ENCODE measurements around the gene PPIL6.
A peak's percentile ranks its signal among the peaks of the same experiment; 100 is the strongest.

PPIL6 gene

GRCh38 chr6:109485266-109485935 is 45.0 kb upstream of the PPIL6 start:
- peaks cover 5% of the 10 kb centered on the region; the same call in 1 of the 2 replicates for H4K20me1 ChIP-seq (ENCODE audit: control insufficient read depth, insufficient read depth, low read depth, low read length)
- H3K79me2 ChIP-seq (ENCODE audit: control insufficient read depth, low read length): peaks cover 26% of the 10 kb centered on the region
- no peak for TF ChIP-seq EZH2phosphoT487 (IDR thresholded peaks at IDR 0.05; ENCODE audit: borderline replicate concordance, low read length)
- no peak for TF ChIP-seq CTCF (IDR thresholded peaks at IDR 0.05; ENCODE audit: low read depth, low read length, poor library complexity, severe bottlenecking)
- peaks cover 4% of the 10 kb centered on the region for H3F3A ChIP-seq (ENCODE audit: control insufficient read depth, insufficient read depth)
- H3K4me2 ChIP-seq (ENCODE audit: low read length): no peak overlapping the region
- H3K27ac ChIP-seq (ENCODE audit: low read depth, low read length): no peak overlapping the region
- no peak overlapping the region for H3K4me3 ChIP-seq (ENCODE audit: low read length)
- peaks cover 17% of the 10 kb centered on the region for H3K36me3 ChIP-seq (ENCODE audit: control insufficient read depth, low read length)
- H3K9me2 ChIP-seq (replicated peaks; ENCODE audit: control insufficient read depth, low read length): no peaks in the 10 kb centered on the region
- H3K4me1 ChIP-seq (ENCODE audit: control insufficient read depth, low read length): peaks cover 28% of the 10 kb centered on the region
- no peaks in the 10 kb centered on the region; the same call in 1 of the 2 replicates for H3K27me3 ChIP-seq (ENCODE audit: control insufficient read depth, low read length)
- no peaks in the 10 kb centered on the region for H3K9me3 ChIP-seq (ENCODE audit: control insufficient read depth, insufficient read depth, low read length)

- peaks cover 38% of the 10 kb centered on the region for H3K79me2 ChIP-seq (ENCODE audit: control insufficient read depth, low read length)
- peaks cover 5% of the 10 kb centered on the region for H4K20me1 ChIP-seq (ENCODE audit: control insufficient read depth, insufficient read depth, low read depth, low read length)
- no peaks in the 10 kb centered on the region; the same call in 1 of the 2 replicates for H3K27me3 ChIP-seq (ENCODE audit: control insufficient read depth, low read length)
- H3K4me3 ChIP-seq (ENCODE audit: low read length): peak overlapping the region; percentile 73
- peaks cover 4% of the 10 kb centered on the region for H3F3A ChIP-seq (ENCODE audit: control insufficient read depth, insufficient read depth)
- H3K4me1 ChIP-seq (ENCODE audit: control insufficient read depth, low read length): peaks cover 37% of the 10 kb centered on the region
- TF ChIP-seq CTCF (IDR thresholded peaks at IDR 0.05; ENCODE audit: low read depth, low read length, poor library complexity, severe bottlenecking) (no peak), EZH2phosphoT487 (IDR thresholded peaks at IDR 0.05; ENCODE audit: borderline replicate concordance, low read length) (no peak)
- no peak overlapping the region for H3K27ac ChIP-seq (ENCODE audit: low read depth, low read length)
- H3K4me2 ChIP-seq (ENCODE audit: low read length): peak overlapping the region; percentile 75
- H3K9me2 ChIP-seq (replicated peaks; ENCODE audit: control insufficient read depth, low read length): no peaks in the 10 kb centered on the region
- peaks cover 28% of the 10 kb centered on the region for H3K36me3 ChIP-seq (ENCODE audit: control insufficient read depth, low read length)
- no peaks in the 10 kb centered on the region for H3K9me3 ChIP-seq (ENCODE audit: control insufficient read depth, insufficient read depth, low read length)
Observed at GRCh38 chr6:109484122-109484521, 43.7 kb upstream of the PPIL6 start.

GRCh38 chr6:109483735-109484057 is 43.3 kb upstream of the PPIL6 start:
- H3K79me2 ChIP-seq (ENCODE audit: control insufficient read depth, low read length): peaks cover 42% of the 10 kb centered on the region
- H3K9me2 ChIP-seq (replicated peaks; ENCODE audit: control insufficient read depth, low read length): no peaks in the 10 kb centered on the region
- H4K20me1 ChIP-seq (ENCODE audit: control insufficient read depth, insufficient read depth, low read depth, low read length): peaks cover 8% of the 10 kb centered on the region
- peak overlapping the region; percentile 73 for H3K4me3 ChIP-seq (ENCODE audit: low read length)
- H3K4me2 ChIP-seq (ENCODE audit: low read length): peak overlapping the region; percentile 75
- peaks cover 42% of the 10 kb centered on the region for H3K4me1 ChIP-seq (ENCODE audit: control insufficient read depth, low read length)
- H3K27me3 ChIP-seq (ENCODE audit: control insufficient read depth, low read length): no peaks in the 10 kb centered on the region; the same call in 1 of the 2 replicates
- no peak overlapping the region for H3K27ac ChIP-seq (ENCODE audit: low read depth, low read length)
- no peak for TF ChIP-seq EZH2phosphoT487 (IDR thresholded peaks at IDR 0.05; ENCODE audit: borderline replicate concordance, low read length)
- TF ChIP-seq CTCF (IDR thresholded peaks at IDR 0.05; ENCODE audit: low read depth, low read length, poor library complexity, severe bottlenecking): no peak
- no peaks in the 10 kb centered on the region for H3K9me3 ChIP-seq (ENCODE audit: control insufficient read depth, insufficient read depth, low read length)
- peaks cover 4% of the 10 kb centered on the region for H3F3A ChIP-seq (ENCODE audit: control insufficient read depth, insufficient read depth)
- peaks cover 32% of the 10 kb centered on the region for H3K36me3 ChIP-seq (ENCODE audit: control insufficient read depth, low read length)

Data from DOHH2 (cell line).